ENCODE results near the gene BCKDHB.

- TF ChIP-seq POLR2AphosphoS5 (IDR thresholded peaks at IDR 0.05; ENCODE audit: low read depth, low read length) (no peak), REST (IDR thresholded peaks at IDR 0.05; ENCODE audit: insufficient read depth in 1 of 2, low read depth in 2 of 2, low read length in 1 of 2) (no peak), CTCF (IDR thresholded peaks at IDR 0.05) (no peak), TCF7L2 (IDR thresholded peaks at IDR 0.05; ENCODE audit: low read depth, low read length) (no peak), SIN3A (IDR thresholded peaks at IDR 0.05; ENCODE audit: borderline replicate concordance, insufficient read depth, low read depth, low read length) (no peak)
Observed at GRCh38 chr6:80156221-80156620, 49.8 kb downstream of the BCKDHB start.
